Testis (tissue), 2 donors: ENCODE measurements around the gene RPL4.

ENCODE experiments used
- POLR2A ChIP-seq: fragments of 450-650 bp; IDR thresholded peaks from one replicate; pipeline ENCODE4 v1.6.1; 2017; ENCODE audit warnings: antibody characterized with exemption, mild to moderate bottlenecking, moderate library complexity
- TF ChIP-seq, protein P1 (sequence below), 3 experiments: fragments of 450-650 bp in 2 of 3; fragments of 200-600 bp in 1 of 3; sonication (generic) in 1 of 3; IDR thresholded peaks; one replicate each; pipeline ENCODE4 v1.5.1; 2016 to 2019; ENCODE audit warnings: antibody characterized with exemption in 3 of 3, mild to moderate bottlenecking in 2 of 3, moderate library complexity in 1 of 3

DNA sequence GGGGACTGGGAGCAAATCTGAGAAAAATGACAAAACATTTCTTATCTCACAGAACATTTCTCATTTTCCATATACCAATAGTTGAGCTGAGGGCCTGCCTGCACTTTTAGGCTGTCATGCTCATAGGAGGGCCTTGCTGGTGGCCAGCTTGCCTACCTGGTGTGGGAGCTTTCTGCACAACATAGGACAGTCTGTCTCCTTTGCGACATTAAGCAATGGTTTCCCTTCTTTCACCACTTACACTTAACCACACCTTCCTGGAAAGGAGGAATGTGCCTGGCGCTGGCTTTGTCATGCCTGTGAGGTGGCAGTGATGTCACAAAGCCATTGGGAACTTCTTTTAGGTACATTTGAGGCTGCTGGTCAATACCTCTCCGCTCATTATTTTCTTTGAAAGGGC lies 12.8 kb downstream of the RPL4 start:
- TF ChIP-seq, protein P1, sequence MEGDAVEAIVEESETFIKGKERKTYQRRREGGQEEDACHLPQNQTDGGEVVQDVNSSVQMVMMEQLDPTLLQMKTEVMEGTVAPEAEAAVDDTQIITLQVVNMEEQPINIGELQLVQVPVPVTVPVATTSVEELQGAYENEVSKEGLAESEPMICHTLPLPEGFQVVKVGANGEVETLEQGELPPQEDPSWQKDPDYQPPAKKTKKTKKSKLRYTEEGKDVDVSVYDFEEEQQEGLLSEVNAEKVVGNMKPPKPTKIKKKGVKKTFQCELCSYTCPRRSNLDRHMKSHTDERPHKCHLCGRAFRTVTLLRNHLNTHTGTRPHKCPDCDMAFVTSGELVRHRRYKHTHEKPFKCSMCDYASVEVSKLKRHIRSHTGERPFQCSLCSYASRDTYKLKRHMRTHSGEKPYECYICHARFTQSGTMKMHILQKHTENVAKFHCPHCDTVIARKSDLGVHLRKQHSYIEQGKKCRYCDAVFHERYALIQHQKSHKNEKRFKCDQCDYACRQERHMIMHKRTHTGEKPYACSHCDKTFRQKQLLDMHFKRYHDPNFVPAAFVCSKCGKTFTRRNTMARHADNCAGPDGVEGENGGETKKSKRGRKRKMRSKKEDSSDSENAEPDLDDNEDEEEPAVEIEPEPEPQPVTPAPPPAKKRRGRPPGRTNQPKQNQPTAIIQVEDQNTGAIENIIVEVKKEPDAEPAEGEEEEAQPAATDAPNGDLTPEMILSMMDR (IDR thresholded peaks at IDR 0.05), result no peak
- no peak for TF ChIP-seq POLR2A
